ENCODE measurements around the gene SURF1. TPM values are rescaled to one million over a fixed set of nuclear protein-coding genes. Genes with fewer than 3 reads are reported as not detected.

Gene SURF1
- total and polyA plus RNA-seq, 11 donors, result 36.8 to 104 (median 53.6) TPM

- Histone ChIP-seq H3K9me3 (peaks cover 0 to 10% (median 0%) of the 10 kb centered on the region in 12 donors), H3K27me3 (no peaks in the 10 kb centered on the region), H3K4me3 (peak within 1 kb of the TSS; percentile 75 to 100 (median 94)), H3K27ac (peak within 1 kb of the TSS; percentile 83 to 98 (median 94)), H3K36me3 (peaks cover 0 to 14% (median 5%) of the 10 kb centered on the region in 9 donors), H3K4me1 (peaks cover 3 to 50% (median 39%) of the 10 kb centered on the region in 12 donors)
- WGBS, 4 donors, result 0 to 1% (median 0%) methylated on average over 16 to 120 of the region's 120 CpGs
- peak in 2 of 12 donors; percentile 4 to 11 for TF ChIP-seq CTCF (IDR thresholded peaks at IDR 0.05)
- TF ChIP-seq POLR2A (IDR thresholded peaks at IDR 0.05), result peak in 1 of 2 donors; percentile 94
- DNase-seq (peak; percentile 95 to 99 (median 97)), ATAC-seq (peak; percentile 94 to 98 (median 98))
- intact Hi-C loops (cut with DNase I), result loop anchor here in 5 of 10 donors (1.0 to 5.0 kb wide), 7 partner anchors 19 to 83 kb away; partner anchors contain the start of genes SURF6 (in 4 of the 5), CACFD1 (in 1 of the 5), MED22 (in 1 of the 5) and REXO4 (in 1 of the 5)
Observed at GRCh38 chr9:133375724-133376654, 19.7 kb upstream of the SURF1 start, which contains the start of the genes STKLD1 and SURF4. STKLD1 (plus strand) TSS chr9:133376366; CDS start chr9:133376474, 108 bp downstream. SURF4 (minus strand) TSS chr9:133376060; CDS start chr9:133375969, 91 bp downstream.

GRCh38 chr9:133375116-133375723 lies 18.9 kb upstream of the SURF1 start:
- WGBS, 4 donors, result 0 to 1% (median 0%) methylated on average over 5 to 39 of the region's 39 CpGs
- peak overlapping the region; percentile 83 to 98 (median 94) for H3K27ac ChIP-seq
- intact Hi-C loops (cut with DNase I), result loop anchor here in 3 of 10 donors (2.0 to 5.0 kb wide), 3 partner anchors 38 to 42 kb away; partner anchors contain the start of genes SURF6 (in 3 of the 3) and REXO4 (in 1 of the 3)
- DNase-seq (no peak), ATAC-seq (peak in 1 of 4 donors; percentile 7)
- H3K4me3 ChIP-seq, result peak overlapping the region; percentile 75 to 100 (median 94)
- TF ChIP-seq CTCF (IDR thresholded peaks at IDR 0.05), result no peak
- H3K36me3 ChIP-seq, result peaks cover 0 to 22% (median 10%) of the 10 kb centered on the region in 9 donors
- peaks cover 3 to 58% (median 46%) of the 10 kb centered on the region in 12 donors for H3K4me1 ChIP-seq
- H3K27me3 ChIP-seq, result no peaks in the 10 kb centered on the region
- H3K9me3 ChIP-seq, result peaks cover 0 to 10% (median 0%) of the 10 kb centered on the region in 12 donors

GRCh38 chr9:133374612-133375115 lies 18.4 kb upstream of the SURF1 start:
- DNase-seq, result no peak
- Histone ChIP-seq H3K4me1 (peaks cover 3 to 62% (median 50%) of the 10 kb centered on the region in 12 donors), H3K36me3 (peaks cover 0 to 27% (median 15%) of the 10 kb centered on the region in 9 donors), H3K4me3 (peak overlapping the region; percentile 75 to 100 (median 94)), H3K27ac (peak overlapping the region in 10 of 12 donors; percentile 83 to 98 (median 94)), H3K27me3 (no peaks in the 10 kb centered on the region), H3K9me3 (peaks cover 0 to 10% (median 0%) of the 10 kb centered on the region in 12 donors)
- no peak for TF ChIP-seq POLR2A (IDR thresholded peaks at IDR 0.05)
- TF ChIP-seq CTCF (IDR thresholded peaks at IDR 0.05), result no peak
- ATAC-seq, result no peak
- 23 to 36% (median 29%) methylated on average over 12 of the region's 12 CpGs for WGBS, 4 donors
- intact Hi-C loops (cut with DNase I), result loop anchor here in 3 of 10 donors (2.0 to 5.0 kb wide), 3 partner anchors 37 to 43 kb away; partner anchors contain the start of genes SURF6 (in 3 of the 3) and REXO4 (in 1 of the 3)
